ENCODE data around the gene SLC36A4.

Gene SLC36A4

DNA sequence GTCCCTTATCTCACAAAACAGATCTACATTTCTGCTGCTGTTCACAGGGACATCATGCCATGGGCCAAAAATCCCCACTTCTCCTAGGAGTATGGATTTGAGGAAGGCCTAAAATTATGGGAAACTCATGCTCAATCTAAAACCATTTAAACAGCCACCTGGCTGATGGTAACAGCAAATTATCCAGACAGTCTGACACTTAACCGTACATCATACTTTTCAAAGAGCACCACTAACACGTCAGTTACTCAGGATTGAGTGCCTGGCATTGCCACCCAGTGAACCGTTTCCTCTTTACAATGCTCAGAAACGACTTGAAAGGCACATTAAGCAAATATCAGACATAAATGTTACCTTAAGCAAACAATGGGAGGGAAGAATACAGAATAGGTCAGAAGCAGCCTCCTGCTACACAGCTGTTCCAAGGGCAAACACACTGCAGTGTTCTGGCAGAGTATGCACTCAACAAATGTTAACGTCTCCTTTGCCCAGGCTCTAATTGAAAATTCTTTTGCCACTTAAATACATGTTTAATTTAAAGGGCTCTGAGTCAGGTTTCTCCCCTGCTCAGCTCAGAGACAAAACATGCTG, 18.8 kb upstream of the SLC36A4 start:
- no peak for DNase-seq (ENCODE audit: low spot score)
- CTCF ChIA-PET, result no interaction called here
- TF ChIP-seq, protein P1, sequence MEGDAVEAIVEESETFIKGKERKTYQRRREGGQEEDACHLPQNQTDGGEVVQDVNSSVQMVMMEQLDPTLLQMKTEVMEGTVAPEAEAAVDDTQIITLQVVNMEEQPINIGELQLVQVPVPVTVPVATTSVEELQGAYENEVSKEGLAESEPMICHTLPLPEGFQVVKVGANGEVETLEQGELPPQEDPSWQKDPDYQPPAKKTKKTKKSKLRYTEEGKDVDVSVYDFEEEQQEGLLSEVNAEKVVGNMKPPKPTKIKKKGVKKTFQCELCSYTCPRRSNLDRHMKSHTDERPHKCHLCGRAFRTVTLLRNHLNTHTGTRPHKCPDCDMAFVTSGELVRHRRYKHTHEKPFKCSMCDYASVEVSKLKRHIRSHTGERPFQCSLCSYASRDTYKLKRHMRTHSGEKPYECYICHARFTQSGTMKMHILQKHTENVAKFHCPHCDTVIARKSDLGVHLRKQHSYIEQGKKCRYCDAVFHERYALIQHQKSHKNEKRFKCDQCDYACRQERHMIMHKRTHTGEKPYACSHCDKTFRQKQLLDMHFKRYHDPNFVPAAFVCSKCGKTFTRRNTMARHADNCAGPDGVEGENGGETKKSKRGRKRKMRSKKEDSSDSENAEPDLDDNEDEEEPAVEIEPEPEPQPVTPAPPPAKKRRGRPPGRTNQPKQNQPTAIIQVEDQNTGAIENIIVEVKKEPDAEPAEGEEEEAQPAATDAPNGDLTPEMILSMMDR (conservative IDR thresholded peaks at IDR 0.05; ENCODE audit: low read depth), result no peak
- POLR2A ChIA-PET (ENCODE audit: low non-redundant PET), result no interaction called here
- H3K27ac ChIP-seq, result no peak overlapping the region

DNA sequence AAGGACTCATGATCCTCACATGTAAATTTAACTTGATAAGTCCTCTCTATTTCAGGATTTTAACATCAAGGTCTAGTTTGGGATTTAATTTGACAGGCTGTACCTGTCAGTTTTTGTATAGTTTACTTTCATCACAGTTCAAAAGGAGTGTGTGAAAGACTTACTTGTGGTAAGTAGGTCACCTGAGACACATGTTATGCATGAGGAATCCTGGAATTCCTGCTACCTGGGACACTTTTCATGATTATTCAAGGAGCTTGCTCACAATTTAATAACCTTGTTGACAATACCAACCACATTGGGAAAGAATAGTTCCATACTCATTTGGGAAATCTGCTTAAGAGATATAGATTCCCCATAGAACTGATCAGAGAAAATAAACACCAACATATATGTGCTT, 15.8 kb upstream of the SLC36A4 start:
- TF ChIP-seq, protein P1 (conservative IDR thresholded peaks at IDR 0.05; ENCODE audit: low read depth), result no peak
- no peak for DNase-seq (ENCODE audit: low spot score)
- ChIA-PET POLR2A (ENCODE audit: low non-redundant PET) (no interaction called here), CTCF (interaction anchor here (1.0 kb wide), 1 partner anchor 21 kb away, joined by 4 read pairs; no protein-coding TSS in a partner anchor)
- H3K27ac ChIP-seq, result no peak overlapping the region

DNA sequence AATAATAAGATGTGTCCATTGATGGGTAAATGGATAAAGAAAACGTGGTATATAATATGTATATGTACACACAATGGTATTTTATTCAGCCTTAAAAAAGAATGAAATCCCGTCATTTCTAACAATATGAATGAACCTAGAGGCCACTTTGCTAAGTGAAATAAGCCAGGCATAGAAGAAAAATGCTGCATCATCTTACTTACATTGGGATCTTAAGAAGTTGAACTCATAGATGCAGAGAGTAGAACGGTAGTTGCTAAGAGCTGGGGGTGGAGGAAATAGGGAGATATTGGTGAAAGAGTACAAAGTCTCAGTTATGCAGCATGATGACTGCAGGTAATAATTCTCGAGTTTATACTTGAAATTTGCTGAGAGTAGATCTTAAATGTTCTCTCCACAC, 14.3 kb upstream of the SLC36A4 start:
- ChIA-PET CTCF (interaction anchor here (0.6 to 0.9 kb wide), 2 partner anchors 9 to 22 kb away, joined by 3 to 4 read pairs; no protein-coding TSS in a partner anchor), POLR2A (ENCODE audit: low non-redundant PET) (no interaction called here)
- no peak overlapping the region for H3K27ac ChIP-seq
- TF ChIP-seq, protein P1 (conservative IDR thresholded peaks at IDR 0.05; ENCODE audit: low read depth), result no peak
- no peak for DNase-seq (ENCODE audit: low spot score)

- TF ChIP-seq, protein P1 (conservative IDR thresholded peaks at IDR 0.05; ENCODE audit: low read depth), result no peak
- H3K27ac ChIP-seq, result no peak overlapping the region
- POLR2A ChIA-PET (ENCODE audit: low non-redundant PET), result no interaction called here
- CTCF ChIA-PET, result no interaction called here
- no peak for DNase-seq (ENCODE audit: low spot score)
Observed at GRCh38 chr11:93209466-93209865, 11.7 kb upstream of the SLC36A4 start.

DNA sequence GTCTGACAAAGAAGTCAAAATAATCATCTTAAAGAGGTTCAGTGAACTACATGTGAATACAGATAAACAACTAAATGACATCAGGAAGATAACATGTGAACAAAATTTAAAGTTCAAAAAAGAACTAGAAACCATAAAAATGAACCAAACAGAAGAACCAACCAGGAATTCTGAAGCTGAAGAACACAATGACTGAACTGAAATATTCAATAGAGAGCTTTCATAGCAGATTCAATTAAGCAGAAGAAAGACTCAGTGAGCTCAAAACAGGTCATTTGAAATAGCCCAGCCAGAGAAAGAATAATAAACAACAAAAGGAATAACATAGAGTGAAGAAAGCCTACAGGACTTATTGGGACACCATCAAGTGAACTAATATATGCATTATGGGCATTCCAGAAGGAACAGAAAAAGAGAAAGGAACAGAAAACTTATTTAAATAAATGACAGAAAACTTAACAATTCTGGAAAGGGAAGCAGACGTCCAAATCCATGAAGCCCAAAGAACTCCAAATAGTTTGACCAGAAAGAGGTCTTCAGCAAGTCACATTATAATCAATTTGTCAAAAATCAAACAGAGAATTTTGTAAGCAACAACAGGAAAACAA, 11.0 kb upstream of the SLC36A4 start:
- no peak overlapping the region for H3K27ac ChIP-seq
- TF ChIP-seq, protein P1 (conservative IDR thresholded peaks at IDR 0.05; ENCODE audit: low read depth), result no peak
- ChIA-PET POLR2A (ENCODE audit: low non-redundant PET) (no interaction called here), CTCF (no interaction called here)
- DNase-seq (ENCODE audit: low spot score), result no peak

- POLR2A ChIA-PET (ENCODE audit: low non-redundant PET), result no interaction called here
- TF ChIP-seq, protein P1 (conservative IDR thresholded peaks at IDR 0.05; ENCODE audit: low read depth), result no peak
- CTCF ChIA-PET, result no interaction called here
- H3K27ac ChIP-seq, result no peak overlapping the region
- DNase-seq (ENCODE audit: low spot score), result no peak
Observed at GRCh38 chr11:93199616-93200015, 1.8 kb upstream of the SLC36A4 start.
